EL (cell line): ENCODE results near the gene FAM20C.

Experiments used
- DNase-seq: peaks from one replicate; pipeline ENCODE4 v3.0.0-alpha.2; 2016

The FAM20C gene

GRCh38 chr7:247636-248035, 55.3 kb downstream of the FAM20C start:
- DNase-seq: no peak

GRCh38 chr7:248732-249435, 56.5 kb downstream of the FAM20C start:
- DNase-seq: no peak

- no peak for DNase-seq
Observed at GRCh38 chr7:249989-250388, 57.6 kb downstream of the FAM20C start.

- DNase-seq: no peak
Observed at GRCh38 chr7:250523-250922, 58.2 kb downstream of the FAM20C start.

- no peak for DNase-seq
Observed at GRCh38 chr7:251005-251404, 58.6 kb downstream of the FAM20C start.

- DNase-seq: no peak
Observed at GRCh38 chr7:251446-252175, 59.2 kb downstream of the FAM20C start.

GRCh38 chr7:252216-252965, 60.0 kb downstream of the FAM20C start:
- no peak for DNase-seq

- no peak for DNase-seq
Observed at GRCh38 chr7:252981-253380, 60.6 kb downstream of the FAM20C start.

GRCh38 chr7:253581-254336, 61.4 kb downstream of the FAM20C start:
- no peak for DNase-seq

- DNase-seq: no peak
Observed at GRCh38 chr7:254337-255037, 62.1 kb downstream of the FAM20C start.

- no peak for DNase-seq
Observed at GRCh38 chr7:255038-255435, 62.7 kb downstream of the FAM20C start.

GRCh38 chr7:255721-256361, 63.5 kb downstream of the FAM20C start:
- no peak for DNase-seq

GRCh38 chr7:256461-256940, 64.1 kb downstream of the FAM20C start:
- DNase-seq: no peak

- DNase-seq: no peak
Observed at GRCh38 chr7:256981-257646, 64.7 kb downstream of the FAM20C start.

- no peak for DNase-seq
Observed at GRCh38 chr7:257647-257992, 65.2 kb downstream of the FAM20C start.

GRCh38 chr7:258476-259190, 66.3 kb downstream of the FAM20C start:
- DNase-seq: no peak

- DNase-seq: no peak
Observed at GRCh38 chr7:259191-259505, 66.8 kb downstream of the FAM20C start.

- DNase-seq: no peak
Observed at GRCh38 chr7:259751-260405, 67.5 kb downstream of the FAM20C start.

- DNase-seq: no peak
Observed at GRCh38 chr7:260441-261281, 68.3 kb downstream of the FAM20C start.
